H4 (cell line): ENCODE data around the gene RFLNA. TPM values are rescaled to one million over a fixed set of nuclear protein-coding genes. Genes with fewer than 3 reads are reported as not detected.

Experiments used
- DNase-seq: peaks from one replicate; pipeline ENCODE4 v3.0.0-alpha.2; 2015; ENCODE audit warnings: low spot score
- total RNA-seq: library from RNA; depleted of rRNA; stranded (reverse); fragments of >200 nt; shearing (Covaris generic); gene quantifications from 2 replicates; pipeline ENCODE4 v1.2.3, GENCODE V29; 2014

Gene RFLNA
- total RNA-seq, 1 experiment from 2014 or later, result not detected

DNA sequence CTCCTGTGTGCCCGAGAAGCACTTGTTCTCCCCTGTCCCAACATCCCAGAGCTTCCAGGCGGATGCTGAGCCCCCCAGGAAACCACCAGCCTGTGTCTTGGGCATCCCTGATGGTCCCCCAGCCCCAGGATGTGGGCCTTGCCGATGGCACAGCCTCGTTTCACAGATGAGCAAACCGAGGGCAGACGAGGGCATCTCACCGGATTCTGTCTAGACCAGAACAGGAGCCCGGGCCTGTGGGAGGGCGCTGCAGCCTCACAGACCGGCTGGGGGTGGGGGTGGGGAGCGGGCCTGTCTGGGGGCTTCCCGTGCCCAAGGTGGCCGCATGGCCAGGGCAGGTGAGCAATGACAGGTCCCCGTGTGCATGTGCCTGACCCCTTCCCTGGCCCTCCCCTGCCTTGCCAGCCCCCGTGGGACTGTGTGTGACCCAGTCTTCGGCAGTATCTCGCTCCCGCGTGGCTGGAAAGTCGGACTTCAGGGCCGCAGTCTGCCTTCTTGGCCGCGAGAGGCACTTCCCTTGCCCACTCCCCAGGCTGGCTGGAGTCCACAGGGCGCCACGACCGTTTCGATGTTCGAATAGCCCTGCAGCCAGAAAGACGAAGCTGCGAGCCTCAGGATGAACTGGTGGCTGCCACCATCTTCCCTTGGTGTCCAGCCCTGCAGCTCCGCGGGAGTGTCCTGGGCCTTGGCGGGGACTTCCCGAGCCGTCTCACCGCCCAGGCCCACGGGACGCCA is 8.9 kb downstream of the RFLNA start:
- DNase-seq, result no peak

GRCh38 chr12:124304314-124304790 is 9.5 kb downstream of the RFLNA start:
- no peak for DNase-seq

DNA sequence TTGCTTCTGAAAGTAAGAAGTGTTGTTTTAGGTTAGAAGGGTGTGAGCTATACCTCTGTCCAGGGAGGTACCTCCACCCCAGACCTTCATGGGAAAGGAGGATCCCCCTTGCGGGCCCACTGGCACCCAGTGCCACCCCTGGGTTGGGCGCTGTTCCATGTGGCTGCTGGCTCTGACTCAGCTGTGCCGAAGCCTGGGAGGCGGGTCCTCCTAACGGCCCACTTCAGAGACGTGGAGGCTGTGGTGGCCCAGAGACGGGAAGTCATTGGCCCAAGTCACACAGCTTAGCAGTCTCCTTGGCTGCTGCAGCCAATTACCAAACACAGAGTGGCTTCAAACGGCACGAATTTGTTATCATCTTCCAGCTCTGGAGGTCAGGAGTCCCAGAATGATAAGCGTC is 10.2 kb downstream of the RFLNA start:
- DNase-seq, result no peak

GRCh38 chr12:124305776-124306685 is 11.1 kb downstream of the RFLNA start:
- no peak for DNase-seq

DNA sequence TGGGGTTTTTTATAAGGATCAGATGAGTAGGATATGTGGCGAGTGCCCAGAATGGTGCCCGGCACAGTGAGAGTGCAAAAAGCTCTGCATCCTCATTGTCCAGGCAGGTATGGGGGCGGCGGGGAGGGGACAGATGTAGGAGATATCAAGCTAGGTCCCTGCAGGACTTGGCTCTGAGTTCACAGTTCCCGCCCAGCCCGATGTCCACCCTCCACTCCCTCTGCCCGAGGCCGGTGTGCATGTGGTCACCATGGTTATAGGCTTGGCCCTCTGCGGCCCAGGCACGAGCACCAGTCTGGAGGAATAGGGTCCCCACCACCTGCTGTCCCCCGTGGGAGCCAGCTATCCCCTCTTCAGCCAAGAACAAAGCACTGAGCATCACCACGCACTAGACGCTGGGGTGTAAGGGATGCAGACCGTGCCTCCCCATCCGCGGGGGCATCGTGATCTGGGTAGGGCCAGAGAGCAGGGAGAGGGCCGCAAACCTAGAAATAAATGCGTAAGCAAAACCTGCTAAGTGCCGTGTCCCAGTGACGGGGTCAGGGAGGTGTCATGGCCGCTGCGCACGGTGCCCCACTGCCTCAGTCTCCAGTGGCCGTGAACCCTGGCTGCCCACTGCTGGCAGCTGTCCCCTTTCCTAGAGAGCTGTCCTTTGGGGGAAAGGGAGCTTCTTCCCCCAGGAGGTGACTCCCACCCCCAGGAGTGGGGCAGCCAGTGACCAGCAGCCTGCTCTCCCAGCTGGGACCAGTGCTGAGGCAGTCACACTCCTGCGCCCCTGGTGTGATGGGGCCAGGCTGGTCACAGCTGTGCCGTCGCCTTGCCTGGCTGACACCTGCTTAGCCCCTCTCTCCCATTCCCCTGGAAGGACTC is 12.0 kb downstream of the RFLNA start:
- DNase-seq, result no peak

- no peak for DNase-seq
Observed at GRCh38 chr12:124307556-124307825, 12.6 kb downstream of the RFLNA start.

- DNase-seq, result no peak
Observed at GRCh38 chr12:124308741-124309140, 13.8 kb downstream of the RFLNA start.

GRCh38 chr12:124309231-124309630 is 14.3 kb downstream of the RFLNA start:
- DNase-seq, result no peak

- DNase-seq, result no peak
Observed at GRCh38 chr12:124309744-124310143, 14.9 kb downstream of the RFLNA start.

DNA sequence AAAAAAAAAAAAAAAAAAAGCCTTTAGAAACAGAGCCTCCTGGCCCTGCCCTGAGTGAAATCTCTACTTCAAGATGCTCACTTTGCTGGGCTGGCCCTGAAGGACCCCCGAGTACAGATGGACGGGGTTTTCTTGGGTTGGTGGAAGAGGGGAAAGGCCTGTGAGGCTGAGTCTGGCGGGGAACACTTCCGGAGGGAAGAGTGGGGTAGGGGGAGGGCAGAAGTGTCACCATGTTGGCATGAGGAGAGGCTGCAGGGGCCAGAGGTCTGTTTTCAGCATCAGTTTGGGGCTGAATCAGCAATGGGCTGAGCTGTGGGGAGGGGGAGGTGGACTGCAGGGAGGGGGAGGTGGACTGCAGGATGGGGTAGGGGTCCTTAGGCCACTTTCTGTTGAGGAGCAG is 15.3 kb downstream of the RFLNA start:
- DNase-seq, result no peak

DNA sequence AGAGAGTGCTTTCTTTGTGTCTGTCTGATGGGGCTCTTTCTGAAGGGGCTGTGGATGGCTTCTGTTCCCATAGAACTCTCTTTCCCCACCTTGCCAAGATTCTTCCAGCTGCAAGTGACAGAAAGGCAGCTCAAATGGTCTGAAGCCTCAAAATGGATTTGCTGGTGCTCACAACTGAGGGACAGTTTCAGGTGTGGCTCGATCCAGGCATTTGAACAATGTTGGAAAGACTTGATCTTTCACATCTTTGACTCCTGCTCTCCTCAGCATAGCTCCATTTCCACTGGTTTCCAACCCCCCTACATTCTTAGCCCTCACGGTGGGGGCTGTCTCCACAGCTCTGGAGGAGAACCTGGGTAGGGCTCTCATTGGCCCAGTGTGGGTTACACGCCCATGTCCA is 15.9 kb downstream of the RFLNA start:
- no peak for DNase-seq

- no peak for DNase-seq
Observed at GRCh38 chr12:124311292-124312109, 16.6 kb downstream of the RFLNA start.

- no peak for DNase-seq
Observed at GRCh38 chr12:124312601-124313000, 17.7 kb downstream of the RFLNA start.

- no peak for DNase-seq
Observed at GRCh38 chr12:124314207-124314606, 19.3 kb downstream of the RFLNA start.

GRCh38 chr12:124314766-124315165 is 19.9 kb downstream of the RFLNA start:
- DNase-seq, result no peak

DNA sequence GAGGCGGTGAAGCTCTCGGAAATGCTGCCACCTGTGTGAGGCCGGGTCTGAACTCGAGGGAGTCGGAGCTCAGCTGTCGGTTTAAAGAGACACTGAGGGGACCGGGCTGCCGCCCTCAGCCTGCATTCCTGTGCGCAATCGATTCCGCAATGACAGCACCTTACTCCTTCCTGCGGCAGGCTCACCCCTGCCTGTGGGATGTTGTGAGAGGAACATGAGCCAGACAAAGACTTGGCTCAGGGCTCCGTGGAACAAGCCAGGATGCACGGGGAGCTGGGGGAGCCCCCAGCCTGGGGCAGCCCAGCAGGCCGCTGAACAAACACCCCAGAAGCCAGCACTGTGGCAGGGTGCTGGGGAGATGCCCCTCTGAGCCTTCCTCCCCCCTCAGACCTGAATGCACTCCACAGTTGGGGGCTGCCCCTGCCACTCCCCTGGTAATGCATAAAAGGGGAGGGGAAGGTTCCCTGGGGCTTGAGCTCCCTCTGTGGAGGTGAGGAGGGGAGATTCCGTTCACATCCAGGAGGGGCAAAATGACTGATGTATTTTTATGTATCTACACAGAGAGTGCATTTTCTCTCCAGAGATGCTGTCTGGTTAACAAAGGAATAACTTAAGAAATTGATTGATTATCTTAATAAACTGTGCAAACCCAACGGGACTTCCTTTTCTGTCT is 20.6 kb downstream of the RFLNA start:
- DNase-seq, result no peak

DNA sequence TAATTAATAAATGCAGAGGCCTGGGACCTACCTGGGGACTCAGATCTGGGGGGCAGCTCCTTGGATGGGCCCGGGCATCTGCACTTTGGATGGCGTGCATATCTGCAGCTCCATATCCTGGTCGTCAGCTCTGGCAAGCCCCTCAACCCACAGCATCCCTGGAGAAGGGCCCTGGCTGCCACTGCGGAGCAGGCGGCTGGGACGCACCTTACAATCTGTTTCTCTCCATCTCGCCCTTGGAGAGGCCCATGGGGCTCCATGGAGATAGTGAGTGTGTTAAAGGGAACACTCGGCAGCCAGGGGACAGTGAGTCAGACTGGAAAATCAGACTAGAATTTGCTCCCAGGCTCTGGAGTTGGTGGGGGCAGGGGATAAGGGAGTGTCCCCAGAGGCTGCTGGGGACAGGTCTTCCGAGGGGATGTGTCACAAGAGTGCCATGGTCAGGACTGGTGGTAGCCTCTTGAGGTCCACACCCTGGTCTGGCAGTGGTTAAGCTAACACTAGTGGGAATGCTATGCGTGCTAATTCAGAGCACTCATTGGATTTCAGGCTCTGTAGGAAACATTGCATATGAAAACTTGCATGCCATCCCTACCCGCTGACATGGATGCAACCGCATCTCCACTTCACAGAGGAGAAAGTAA is 21.5 kb downstream of the RFLNA start:
- DNase-seq, result no peak

DNA sequence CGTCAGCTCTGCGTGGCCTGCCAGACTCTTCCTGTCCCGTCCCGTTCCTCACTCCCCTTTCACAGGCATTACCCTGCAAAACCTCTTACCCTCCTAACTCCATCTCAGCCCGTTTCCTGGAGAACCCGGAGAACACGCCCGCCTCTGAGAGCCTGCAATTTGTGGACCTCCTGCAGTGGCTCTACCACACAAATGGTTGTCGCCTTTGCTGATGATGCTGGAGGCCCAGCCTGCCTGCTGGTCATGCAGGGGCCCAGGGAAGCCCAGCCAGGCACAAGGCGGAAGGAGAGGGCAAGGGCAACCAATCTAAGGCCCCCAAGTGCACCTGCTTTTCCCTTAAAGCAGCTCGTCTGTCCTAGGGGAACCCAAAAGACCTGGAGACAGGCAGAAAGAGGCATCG is 22.5 kb downstream of the RFLNA start:
- no peak for DNase-seq

- DNase-seq, result no peak
Observed at GRCh38 chr12:124318278-124319020, 23.6 kb downstream of the RFLNA start.
